Choroid plexus epithelial cell (primary cell): ENCODE data around the gene NR5A2.

Experiments used
- DNase-seq: peaks from one replicate; pipeline ENCODE4 v3.0.0-alpha.2; 2010; ENCODE audit warnings: low read depth
- H3K4me3 ChIP-seq: 2 replicates; pipeline ENCODE4 v1.5.1; 2011; ENCODE audit warnings: low read depth, mild to moderate bottlenecking, control low read depth, low read length, moderate library complexity
- CTCF ChIP-seq: conservative IDR thresholded peaks from 2 replicates; pipeline ENCODE4 v1.5.1; 2011; ENCODE audit warnings: low read depth, mild to moderate bottlenecking, control low read depth, inconsistent platforms, low read length, moderate library complexity

Gene NR5A2

DNA sequence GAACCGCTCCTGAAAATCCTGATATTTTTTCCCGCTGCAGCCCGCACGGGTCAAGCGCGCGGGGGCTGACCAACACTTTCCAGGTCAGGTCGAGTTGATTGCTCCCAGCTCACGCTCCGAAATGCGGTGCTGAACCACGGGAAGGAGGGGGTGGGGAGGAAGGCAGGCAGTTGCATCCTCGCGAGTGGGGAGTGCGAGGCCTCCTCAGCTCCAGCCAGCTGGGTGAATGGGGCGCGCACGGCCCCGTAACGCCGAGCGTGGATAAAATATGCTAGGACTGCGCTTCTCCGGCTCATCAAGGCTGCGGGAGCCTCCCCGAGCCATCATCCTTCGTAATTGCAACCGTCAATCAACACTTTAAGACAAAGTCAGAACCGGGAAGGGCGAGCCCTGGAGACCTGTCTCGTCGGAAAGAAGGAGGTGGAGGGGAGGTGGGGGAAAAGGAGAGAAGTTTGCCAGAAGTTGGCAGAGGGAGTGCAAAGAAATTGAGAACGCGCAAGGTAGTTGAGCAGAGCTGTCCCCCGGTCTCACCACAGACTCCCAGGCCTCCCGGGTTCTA is 8.0 kb downstream of the NR5A2 start:
- no peak for TF ChIP-seq CTCF
- DNase-seq, result no peak
- peak overlapping the region; percentile 30 for H3K4me3 ChIP-seq

GRCh38 chr1:200035956-200036618 is 8.6 kb downstream of the NR5A2 start:
- no peak for TF ChIP-seq CTCF
- no peak for DNase-seq
- no peak overlapping the region for H3K4me3 ChIP-seq

GRCh38 chr1:200036619-200037270 is 9.2 kb downstream of the NR5A2 start:
- DNase-seq, result no peak
- no peak for TF ChIP-seq CTCF
- H3K4me3 ChIP-seq, result no peak overlapping the region

- no peak for TF ChIP-seq CTCF
- H3K4me3 ChIP-seq, result no peak overlapping the region
- DNase-seq, result no peak
Observed at GRCh38 chr1:200037501-200037900, 10.0 kb downstream of the NR5A2 start.

GRCh38 chr1:200037904-200038303 is 10.4 kb downstream of the NR5A2 start:
- H3K4me3 ChIP-seq, result no peak overlapping the region
- no peak for TF ChIP-seq CTCF
- DNase-seq, result no peak

DNA sequence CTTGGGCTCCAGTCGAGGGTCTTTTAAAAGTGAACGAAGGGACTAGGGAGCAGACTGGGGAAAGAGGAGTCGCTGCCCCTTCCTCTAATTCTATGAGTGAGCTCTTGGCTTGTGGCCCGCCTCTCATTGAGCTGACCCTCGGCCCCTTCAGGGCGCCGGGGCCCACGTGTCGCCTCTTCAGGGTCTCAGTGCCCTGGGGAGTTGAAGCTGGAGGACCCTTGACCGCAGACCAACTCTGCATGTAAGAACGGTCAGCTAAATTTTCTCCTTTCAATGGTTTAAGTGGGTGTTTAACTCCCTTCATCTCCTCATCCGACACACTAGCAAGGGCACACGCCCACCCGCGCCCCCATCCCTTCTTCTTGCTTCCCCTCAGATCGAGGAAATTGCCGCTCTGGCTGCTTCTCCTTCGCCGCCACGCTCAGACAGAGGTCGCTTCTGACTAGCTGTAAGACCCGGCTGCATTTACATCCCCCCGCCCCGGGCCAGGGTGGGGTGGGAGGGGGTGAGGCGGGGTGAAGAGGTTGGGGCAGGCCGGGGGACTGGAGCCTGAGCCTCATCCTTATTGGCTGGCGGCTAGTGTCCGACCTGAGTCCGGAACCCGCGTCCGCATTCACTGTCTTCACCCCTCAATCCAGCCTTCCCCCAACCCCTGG is 10.9 kb downstream of the NR5A2 start:
- TF ChIP-seq CTCF, result no peak
- peak overlapping the region; percentile 47 for H3K4me3 ChIP-seq

More for the DNA sequence above, 10.9 kb downstream of the NR5A2 start:
- no peak for DNase-seq
